HCT116 (cell line): Measurements from ENCODE around the gene AUTS2.

Experiments
- POLR2A ChIP-seq: IDR thresholded peaks from 2 replicates; pipeline ENCODE4 v1.7.0; 2011; ENCODE audit warnings: borderline replicate concordance; ENCODE audit not compliant: insufficient read depth, insufficient read length; ENCODE audit errors: extremely low read depth
- SIN3A ChIP-seq: IDR thresholded peaks from 2 replicates; pipeline ENCODE4 v1.6.1; 2012; ENCODE audit warnings: low read depth
- SP1 ChIP-seq: IDR thresholded peaks from 2 replicates; pipeline ENCODE4 v1.6.1; 2012; ENCODE audit warnings: low read depth
- YY1 ChIP-seq: IDR thresholded peaks from 2 replicates; pipeline ENCODE4 v1.6.1; 2011; ENCODE audit warnings: low read length, low read depth, moderate library complexity, mild to moderate bottlenecking; ENCODE audit not compliant: insufficient replicate concordance; ENCODE audit errors: extremely low read depth
- TF ChIP-seq, protein P1 (sequence below), 3 experiments: fragments of 200-600 bp in 1 of 3; sonication (generic) in 1 of 3; IDR thresholded peaks in 2 of 3; conservative IDR thresholded peaks in 1 of 3; 2 replicates each; pipeline ENCODE4 v1.5.1; 2012 to 2017; ENCODE audit warnings: low read depth in 2 of 3, low read length in 2 of 3, antibody characterized with exemption in 1 of 3, borderline replicate concordance in 1 of 3, control low read depth in 1 of 3, mild to moderate bottlenecking in 1 of 3, mixed read lengths in 1 of 3, mixed run types in 1 of 3, moderate library complexity in 1 of 3; ENCODE audit not compliant: insufficient read depth in 1 of 3

DNA sequence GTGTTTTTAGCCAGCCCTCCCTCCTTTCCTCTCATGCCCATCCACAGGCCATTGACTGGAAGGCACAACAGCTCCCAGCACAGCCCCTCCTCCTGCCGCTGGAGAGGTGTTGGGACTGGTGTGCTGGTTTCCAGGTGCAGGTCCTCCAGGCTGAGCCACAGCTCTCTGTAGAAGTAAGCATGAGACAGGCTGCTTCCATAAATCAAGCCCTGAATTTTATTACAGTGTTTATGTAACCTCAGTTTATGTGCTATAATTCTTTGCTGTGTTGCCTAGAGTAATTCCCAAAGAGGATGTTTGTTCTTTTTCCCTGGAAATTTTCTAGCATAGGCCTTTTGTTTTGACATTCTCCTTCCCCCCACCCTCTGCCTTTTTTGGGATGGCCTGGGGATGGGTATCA is 445.8 kb downstream of the AUTS2 start:
- TF ChIP-seq POLR2A (no peak), YY1 (no peak), SP1 (no peak), SIN3A (no peak)
- TF ChIP-seq, protein P1, sequence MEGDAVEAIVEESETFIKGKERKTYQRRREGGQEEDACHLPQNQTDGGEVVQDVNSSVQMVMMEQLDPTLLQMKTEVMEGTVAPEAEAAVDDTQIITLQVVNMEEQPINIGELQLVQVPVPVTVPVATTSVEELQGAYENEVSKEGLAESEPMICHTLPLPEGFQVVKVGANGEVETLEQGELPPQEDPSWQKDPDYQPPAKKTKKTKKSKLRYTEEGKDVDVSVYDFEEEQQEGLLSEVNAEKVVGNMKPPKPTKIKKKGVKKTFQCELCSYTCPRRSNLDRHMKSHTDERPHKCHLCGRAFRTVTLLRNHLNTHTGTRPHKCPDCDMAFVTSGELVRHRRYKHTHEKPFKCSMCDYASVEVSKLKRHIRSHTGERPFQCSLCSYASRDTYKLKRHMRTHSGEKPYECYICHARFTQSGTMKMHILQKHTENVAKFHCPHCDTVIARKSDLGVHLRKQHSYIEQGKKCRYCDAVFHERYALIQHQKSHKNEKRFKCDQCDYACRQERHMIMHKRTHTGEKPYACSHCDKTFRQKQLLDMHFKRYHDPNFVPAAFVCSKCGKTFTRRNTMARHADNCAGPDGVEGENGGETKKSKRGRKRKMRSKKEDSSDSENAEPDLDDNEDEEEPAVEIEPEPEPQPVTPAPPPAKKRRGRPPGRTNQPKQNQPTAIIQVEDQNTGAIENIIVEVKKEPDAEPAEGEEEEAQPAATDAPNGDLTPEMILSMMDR (IDR thresholded peaks at IDR 0.05 in 2 of 3, conservative IDR thresholded peaks at IDR 0.05 in 1 of 3; ENCODE audit: borderline replicate concordance in 1 of 3, insufficient read depth in 1 of 3, low read depth in 2 of 3, low read length in 2 of 3) = no peak
